Keratinocyte (primary cell): ENCODE measurements around the gene LRP10. TPM values are rescaled to one million over a fixed set of nuclear protein-coding genes. Genes with fewer than 3 reads are reported as not detected.

Experiments used
- DNase-seq: peaks from one replicate; pipeline ENCODE4 v3.0.0-alpha.2; 2011; ENCODE audit warnings: low read depth, missing footprints, low spot score
- FAIRE-seq: peaks from 2 replicates; lab custom pipeline; 2011; peaks lifted over from hg19 to GRCh38; lab: Jason Lieb, UNC
- H2AFZ ChIP-seq: 2 replicates; pipeline ENCODE4 v1.6.0; 2012; ENCODE audit warnings: low read length, control low read depth, inconsistent platforms; ENCODE audit not compliant: control insufficient read depth
- H3K27ac ChIP-seq: 2 replicates; pipeline ENCODE4 v1.5.1; 2011; ENCODE audit warnings: low read length; ENCODE audit not compliant: control insufficient read depth, insufficient read depth
- H3K27me3 ChIP-seq: 3 replicates; pipeline ENCODE4 v1.6.0; 2011; ENCODE audit warnings: low read length; ENCODE audit not compliant: control insufficient read depth, insufficient read depth; ENCODE audit errors: extremely low read depth
- H3K36me3 ChIP-seq, 2 experiments: 2 replicates in 1 of 2; 3 replicates in 1 of 2; pipeline ENCODE4 v1.5.1; 2011; ENCODE audit warnings: low read length in 2 of 2, mild to moderate bottlenecking in 1 of 2; ENCODE audit not compliant: control insufficient read depth in 2 of 2, insufficient read depth in 2 of 2; ENCODE audit errors: extremely low read depth in 1 of 2
- H3K4me1 ChIP-seq: 3 replicates; pipeline ENCODE4 v1.5.1; 2011; ENCODE audit warnings: low read length; ENCODE audit not compliant: control insufficient read depth, insufficient read depth; ENCODE audit errors: extremely low read depth
- H3K4me2 ChIP-seq: 3 replicates; pipeline ENCODE4 v1.6.0; 2011; ENCODE audit warnings: low read depth, low read length; ENCODE audit not compliant: control insufficient read depth, insufficient read depth; ENCODE audit errors: extremely low read depth
- H3K4me3 ChIP-seq, 3 experiments: fragments of 200-600 bp in 1 of 3; sonication (generic) in 1 of 3; 2 replicates in 2 of 3; 3 replicates in 1 of 3; pipeline ENCODE4 v1.5.1; 2011 to 2016; ENCODE audit warnings: low read length in 3 of 3, mild to moderate bottlenecking in 3 of 3, control low read depth in 2 of 3, inconsistent platforms in 1 of 3, low read depth in 1 of 3, mixed read lengths in 1 of 3, mixed run types in 1 of 3, moderate library complexity in 1 of 3; ENCODE audit not compliant: control insufficient read depth in 2 of 3, insufficient read depth in 2 of 3; ENCODE audit errors: extremely low read depth in 1 of 3
- H3K79me2 ChIP-seq: 2 replicates; pipeline ENCODE4 v1.6.0; 2012; ENCODE audit warnings: low read length; ENCODE audit not compliant: control insufficient read depth, insufficient read depth
- H3K9ac ChIP-seq: 3 replicates; pipeline ENCODE4 v1.6.0; 2011; ENCODE audit warnings: low read length; ENCODE audit not compliant: control insufficient read depth, insufficient read depth; ENCODE audit errors: extremely low read depth
- H3K9me1 ChIP-seq: 3 replicates; pipeline ENCODE4 v1.6.0; 2011; ENCODE audit warnings: low read length; ENCODE audit not compliant: control insufficient read depth, insufficient read depth; ENCODE audit errors: extremely low read depth
- H3K9me3 ChIP-seq: 2 replicates; pipeline ENCODE4 v1.5.1; 2012; ENCODE audit warnings: low read depth, low read length; ENCODE audit not compliant: control insufficient read depth
- H4K20me1 ChIP-seq: 3 replicates; pipeline ENCODE4 v1.6.0; 2011; ENCODE audit warnings: low read length; ENCODE audit not compliant: control insufficient read depth, insufficient read depth; ENCODE audit errors: extremely low read depth
- EZH2 ChIP-seq: IDR thresholded peaks from one replicate; pipeline ENCODE4 v1.6.1; 2012; ENCODE audit warnings: inconsistent platforms, mild to moderate bottlenecking, low read length, moderate library complexity
- dilution Hi-C: fragments of 300-500 bp; cut with MboI; formaldehyde crosslinking; loops from one replicate; pipeline ENCODE4 v1.7.0; 2020; ENCODE audit warnings: low sequenced_read_pairs; ENCODE audit not compliant: extremely low pct_ligation_motif_present
- polyA plus RNA-seq, 5 experiments: library from polyadenylated mRNA; depleted of rRNA in 3 of 5; stranded (reverse) in 3 of 5; stranded (forward) in 1 of 5; unstranded in 1 of 5; fragments of >200 nt; gene quantifications; 1 replicate in 1 of 5; 2 replicates in 3 of 5; 3 replicates in 1 of 5; pipeline versions ENCODE4 v1.2.1 to v1.2.3, GENCODE V29; 2011 to 2012; ENCODE audit warnings: missing spikeins in 2 of 5, low read depth in 1 of 5, low replicate concordance in 1 of 5
- TF ChIP-seq, protein P1 (sequence below), 3 experiments: IDR thresholded peaks in 1 of 3; conservative IDR thresholded peaks in 1 of 3; optimal IDR thresholded peaks in 1 of 3; 2 replicates in 2 of 3; 3 replicates in 1 of 3; pipeline versions ENCODE3 to v1.5.1; 2011; ENCODE audit warnings: low read length in 3 of 3, mild to moderate bottlenecking in 3 of 3, moderate library complexity in 2 of 3, control low read depth in 1 of 3, inconsistent platforms in 1 of 3; ENCODE audit not compliant: insufficient read depth in 2 of 3; ENCODE audit errors: extremely low read depth in 1 of 3

Gene LRP10
- polyA plus RNA-seq, 1 donor (not counting 4 experiments of a cell fraction or from before 2014, with no cell fraction given) = 36.7 TPM

DNA sequence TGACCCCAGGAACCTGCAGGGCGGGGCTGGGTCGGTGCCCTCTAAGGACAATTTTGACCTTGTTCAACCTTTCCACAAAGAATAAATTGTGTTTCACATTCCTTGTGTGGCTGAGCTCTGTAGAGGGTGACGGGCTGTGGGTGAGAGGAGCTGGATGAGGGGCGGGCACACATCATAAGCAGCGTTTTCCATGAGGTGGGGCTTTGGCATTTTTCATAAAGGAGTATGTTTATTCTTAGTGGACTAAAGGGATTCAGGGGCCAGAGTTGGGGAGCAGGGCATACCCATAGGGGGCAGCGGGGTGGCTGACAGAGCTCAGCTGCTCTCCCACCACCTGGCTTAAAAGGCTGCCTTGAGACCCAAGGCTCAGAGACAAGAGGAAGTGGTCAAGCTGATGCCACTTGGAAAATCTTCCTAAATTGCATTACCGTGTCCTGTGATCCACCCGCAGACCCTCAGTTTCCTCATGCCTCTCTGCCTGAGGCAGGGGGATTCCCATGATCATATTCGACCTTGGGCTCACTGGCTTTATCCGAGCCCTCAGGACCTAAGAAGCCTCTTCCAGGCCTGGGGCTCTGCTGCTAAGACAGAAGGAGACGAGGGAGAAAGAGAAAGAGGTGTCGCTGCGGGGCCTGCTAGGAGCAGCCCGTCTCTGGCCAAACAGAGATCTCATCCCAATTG lies 23.7 kb upstream of the LRP10 start:
- peaks cover 34 to 42% of the 10 kb centered on the region in 2 experiments for H3K36me3 ChIP-seq
- peak overlapping the region; percentile 67 for H3K9ac ChIP-seq
- TF ChIP-seq, protein P1, sequence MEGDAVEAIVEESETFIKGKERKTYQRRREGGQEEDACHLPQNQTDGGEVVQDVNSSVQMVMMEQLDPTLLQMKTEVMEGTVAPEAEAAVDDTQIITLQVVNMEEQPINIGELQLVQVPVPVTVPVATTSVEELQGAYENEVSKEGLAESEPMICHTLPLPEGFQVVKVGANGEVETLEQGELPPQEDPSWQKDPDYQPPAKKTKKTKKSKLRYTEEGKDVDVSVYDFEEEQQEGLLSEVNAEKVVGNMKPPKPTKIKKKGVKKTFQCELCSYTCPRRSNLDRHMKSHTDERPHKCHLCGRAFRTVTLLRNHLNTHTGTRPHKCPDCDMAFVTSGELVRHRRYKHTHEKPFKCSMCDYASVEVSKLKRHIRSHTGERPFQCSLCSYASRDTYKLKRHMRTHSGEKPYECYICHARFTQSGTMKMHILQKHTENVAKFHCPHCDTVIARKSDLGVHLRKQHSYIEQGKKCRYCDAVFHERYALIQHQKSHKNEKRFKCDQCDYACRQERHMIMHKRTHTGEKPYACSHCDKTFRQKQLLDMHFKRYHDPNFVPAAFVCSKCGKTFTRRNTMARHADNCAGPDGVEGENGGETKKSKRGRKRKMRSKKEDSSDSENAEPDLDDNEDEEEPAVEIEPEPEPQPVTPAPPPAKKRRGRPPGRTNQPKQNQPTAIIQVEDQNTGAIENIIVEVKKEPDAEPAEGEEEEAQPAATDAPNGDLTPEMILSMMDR (optimal IDR thresholded peaks at IDR 0.05 in 1 of 3, IDR thresholded peaks at IDR 0.05 in 1 of 3, conservative IDR thresholded peaks at IDR 0.05 in 1 of 3; ENCODE audit: extremely low read depth in 1 of 3, insufficient read depth in 2 of 3, low read length in 3 of 3) = peak in 1 of 3 experiments; percentile 16
- TF ChIP-seq EZH2 = no peak
- no peaks in the 10 kb centered on the region for H3K27me3 ChIP-seq
- peak overlapping the region; percentile 69 for H3K4me2 ChIP-seq
- no peaks in the 10 kb centered on the region for H4K20me1 ChIP-seq
- H3K4me3 ChIP-seq = no peak overlapping the region
- no peak for FAIRE-seq
- no peak for DNase-seq
- peaks cover 20% of the 10 kb centered on the region for H3K79me2 ChIP-seq
- H3K27ac ChIP-seq = peak overlapping the region; percentile 84
- H3K9me1 ChIP-seq = no peaks in the 10 kb centered on the region
- no peak overlapping the region for H2AFZ ChIP-seq
- dilution Hi-C loops = no loop called here
- H3K9me3 ChIP-seq = no peaks in the 10 kb centered on the region
- H3K4me1 ChIP-seq = peaks cover 71% of the 10 kb centered on the region

DNA sequence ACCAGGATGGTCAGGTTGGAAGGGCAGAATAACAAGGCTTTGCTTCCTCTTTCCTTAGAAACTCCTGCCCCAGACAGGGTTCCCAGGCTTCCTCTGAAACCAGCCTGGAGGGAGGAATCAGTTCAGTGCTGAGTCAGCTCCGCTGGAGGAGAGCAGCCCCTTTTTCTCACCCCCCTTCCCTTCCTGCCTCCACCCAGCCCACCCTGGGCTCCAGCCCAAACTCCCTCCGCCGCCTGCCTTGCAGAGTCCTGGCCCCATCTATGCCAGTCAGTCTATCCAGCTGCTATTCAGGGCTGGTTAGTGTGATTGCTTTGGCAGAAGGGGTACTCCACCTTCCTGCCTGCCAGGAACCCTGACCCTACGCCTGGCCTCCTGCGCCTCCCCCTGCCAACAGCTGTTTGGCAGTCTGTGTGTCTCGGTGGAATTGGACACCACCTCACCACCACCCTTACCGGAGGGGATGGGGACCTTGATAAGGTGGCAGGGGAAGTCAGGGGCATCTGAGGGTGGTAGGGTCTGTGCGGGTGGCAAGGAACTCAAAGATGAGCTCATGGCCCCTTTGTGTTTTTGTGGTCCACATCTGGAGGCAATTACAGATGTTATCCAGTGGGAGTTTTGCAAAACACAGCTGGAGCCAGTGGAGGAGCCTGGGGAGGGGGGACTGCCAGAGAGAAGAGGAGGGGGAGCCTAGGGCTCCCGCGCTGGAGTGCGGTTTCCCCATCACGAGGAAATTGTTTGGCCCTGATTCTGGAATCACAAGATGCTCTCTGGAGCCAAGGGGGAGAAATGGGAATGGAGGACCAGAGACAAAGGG lies 23.0 kb upstream of the LRP10 start:
- Histone ChIP-seq H3K4me3 (peak overlapping the region in 1 of 3 experiments; percentile 18), H2AFZ (no peak overlapping the region)
- peak; percentile 67 for FAIRE-seq

More for the DNA sequence above, 23.0 kb upstream of the LRP10 start:
- peaks cover 77% of the 10 kb centered on the region for H3K4me1 ChIP-seq
- H4K20me1 ChIP-seq = no peaks in the 10 kb centered on the region
- peaks cover 28 to 34% of the 10 kb centered on the region in 2 experiments for H3K36me3 ChIP-seq
- no peaks in the 10 kb centered on the region for H3K9me1 ChIP-seq
- no peaks in the 10 kb centered on the region for H3K9me3 ChIP-seq
- no peaks in the 10 kb centered on the region for H3K27me3 ChIP-seq
- peak overlapping the region; percentile 67 for H3K9ac ChIP-seq
- peak overlapping the region; percentile 84 for H3K27ac ChIP-seq
- no peak for DNase-seq
- dilution Hi-C loops = no loop called here
- peak overlapping the region; percentile 69 for H3K4me2 ChIP-seq
- H3K79me2 ChIP-seq = peaks cover 13% of the 10 kb centered on the region
- no peak for TF ChIP-seq EZH2
- TF ChIP-seq, protein P1 (optimal IDR thresholded peaks at IDR 0.05 in 1 of 3, IDR thresholded peaks at IDR 0.05 in 1 of 3, conservative IDR thresholded peaks at IDR 0.05 in 1 of 3; ENCODE audit: extremely low read depth in 1 of 3, insufficient read depth in 2 of 3, low read length in 3 of 3) = no peak
